Liver (tissue), 9 donors: ENCODE measurements around the gene XPR1. TPM values are rescaled to one million over a fixed set of nuclear protein-coding genes. Genes with fewer than 3 reads are reported as not detected.

Experiments used
- DNase-seq: peaks from one replicate; pipeline ENCODE4 v3.0.0-alpha.2; 2017; ENCODE audit warnings: low spot score
- H3K27ac ChIP-seq, 2 donors: one replicate each; pipeline ENCODE4 v1.7.0; 2013; ENCODE audit warnings: inconsistent platforms in 2 of 2, low read length in 2 of 2, control low read depth in 1 of 2, low read depth in 1 of 2, mild to moderate bottlenecking in 1 of 2
- H3K27me3 ChIP-seq, 4 donors: one replicate each; pipeline versions ENCODE4 v1.6.1 to v1.7.0; 2013; ENCODE audit warnings: low read length in 3 of 4, inconsistent platforms in 1 of 4, mild to moderate bottlenecking in 1 of 4, moderate library complexity in 1 of 4; ENCODE audit not compliant: control insufficient read depth in 4 of 4, insufficient read depth in 4 of 4
- H3K36me3 ChIP-seq, 4 donors: one replicate each; pipeline versions ENCODE4 v1.6.1 to v1.7.0; 2013; ENCODE audit warnings: low read length in 3 of 4, mild to moderate bottlenecking in 3 of 4, low read depth in 1 of 4, moderate library complexity in 1 of 4; ENCODE audit not compliant: control insufficient read depth in 4 of 4, insufficient read depth in 3 of 4
- H3K4me1 ChIP-seq, 4 donors: one replicate each; pipeline versions ENCODE4 v1.6.1 to v1.7.0; 2013; ENCODE audit warnings: low read length in 3 of 4, mild to moderate bottlenecking in 3 of 4, moderate library complexity in 1 of 4; ENCODE audit not compliant: control insufficient read depth in 4 of 4, insufficient read depth in 4 of 4
- H3K4me3 ChIP-seq, 3 donors: one replicate each; pipeline versions ENCODE4 v1.6.1 to v1.7.0; 2013; ENCODE audit warnings: low read length in 3 of 3, control low read depth in 1 of 3, low read depth in 1 of 3, mild to moderate bottlenecking in 1 of 3
- H3K9ac ChIP-seq, 2 donors: one replicate each; pipeline ENCODE4 v1.7.0; 2013; ENCODE audit warnings: low read length in 2 of 2, mild to moderate bottlenecking in 2 of 2, moderate library complexity in 2 of 2, control low read depth in 1 of 2, low read depth in 1 of 2
- H3K9me3 ChIP-seq, 4 donors: one replicate each; pipeline versions ENCODE4 v1.6.1 to v1.7.0; 2013; ENCODE audit warnings: low read length in 3 of 4; ENCODE audit not compliant: control insufficient read depth in 4 of 4
- ATF3 ChIP-seq: IDR thresholded peaks from 2 replicates; pipeline ENCODE4 v1.6.1; 2016; ENCODE audit warnings: antibody characterized with exemption
- CTCF ChIP-seq: fragments of 150-350 bp; IDR thresholded peaks from 2 replicates; pipeline ENCODE4 v1.5.1; 2017; ENCODE audit warnings: improper control_type of control experiment, low read depth, low read length; ENCODE audit not compliant: missing input control
- EGR1 ChIP-seq, 2 donors: IDR thresholded peaks; 2 replicates each; pipeline ENCODE4 v1.6.1; 2016 to 2018; ENCODE audit warnings: antibody characterized with exemption in 2 of 2, low read depth in 2 of 2
- FOXA1 ChIP-seq: IDR thresholded peaks from 2 replicates; pipeline ENCODE4 v1.6.1; 2016; ENCODE audit warnings: antibody characterized with exemption
- FOXA2 ChIP-seq: IDR thresholded peaks from 2 replicates; pipeline ENCODE4 v1.6.1; 2016; ENCODE audit warnings: antibody characterized with exemption
- GABPA ChIP-seq, 2 donors: IDR thresholded peaks in 1 of 2; conservative IDR thresholded peaks in 1 of 2; 2 replicates each; pipeline ENCODE4 v1.6.1; 2016; ENCODE audit warnings: antibody characterized with exemption in 2 of 2, mild to moderate bottlenecking in 1 of 2, moderate library complexity in 1 of 2
- HNF4A ChIP-seq, 2 donors: conservative IDR thresholded peaks; 2 replicates each; pipeline ENCODE4 v1.6.1; 2016; ENCODE audit warnings: antibody characterized with exemption in 2 of 2, mild to moderate bottlenecking in 2 of 2
- HNF4G ChIP-seq: IDR thresholded peaks from 2 replicates; pipeline ENCODE4 v1.6.1; 2016; ENCODE audit warnings: antibody characterized with exemption
- JUND ChIP-seq, 2 donors: IDR thresholded peaks; 2 replicates each; pipeline ENCODE4 v1.6.1; 2016; ENCODE audit warnings: antibody characterized with exemption in 2 of 2
- MAX ChIP-seq: IDR thresholded peaks from 2 replicates; pipeline ENCODE4 v1.6.1; 2016; ENCODE audit warnings: antibody characterized with exemption
- NR2F2 ChIP-seq: IDR thresholded peaks from 2 replicates; pipeline ENCODE4 v1.6.1; 2016; ENCODE audit warnings: antibody characterized with exemption
- RAD21 ChIP-seq, 2 donors: IDR thresholded peaks; 2 replicates each; pipeline ENCODE4 v1.6.1; 2016; ENCODE audit warnings: antibody characterized with exemption in 2 of 2, mild to moderate bottlenecking in 2 of 2
- REST ChIP-seq: IDR thresholded peaks from 2 replicates; pipeline ENCODE4 v1.6.1; 2016; ENCODE audit warnings: antibody characterized with exemption, mild to moderate bottlenecking
- RXRA ChIP-seq, 2 donors: IDR thresholded peaks; 2 replicates each; pipeline ENCODE4 v1.6.1; 2017 to 2018; ENCODE audit warnings: antibody characterized with exemption in 2 of 2, mild to moderate bottlenecking in 1 of 2
- SP1 ChIP-seq: IDR thresholded peaks from 2 replicates; pipeline ENCODE4 v1.6.1; 2018; ENCODE audit warnings: antibody characterized with exemption, mild to moderate bottlenecking
- TAF1 ChIP-seq: conservative IDR thresholded peaks from 2 replicates; pipeline ENCODE4 v1.6.1; 2016; ENCODE audit warnings: antibody characterized with exemption, mild to moderate bottlenecking
- YY1 ChIP-seq: IDR thresholded peaks from 2 replicates; pipeline ENCODE4 v1.6.1; 2016; ENCODE audit warnings: antibody characterized with exemption, mild to moderate bottlenecking
- ZBTB33 ChIP-seq: IDR thresholded peaks from 2 replicates; pipeline ENCODE4 v1.6.1; 2016; ENCODE audit warnings: antibody characterized with exemption
- WGBS: extraction: QIAGEN DNeasy Blood & Tissue Kit; methylation state at CpG from one replicate; pipeline ENCODE4 v1.1.7; 2013; 5-methylcytosine and 5-hydroxymethylcytosine counted together
- polyA plus RNA-seq, 2 donors: library from polyadenylated mRNA; stranded (reverse) in 1 of 2; unstranded in 1 of 2; fragments of 200-250 nt in 1 of 2; fragments of >200 nt in 1 of 2; fragmentation: Nextera tagmentation in 1 of 2; extraction: Ambion mirVana in 1 of 2; gene quantifications; one replicate each; pipeline versions ENCODE4 v1.2.1 to v1.2.3, GENCODE V29; 2013 to 2015
- total RNA-seq, 2 donors: library from RNA; depleted of rRNA; stranded (reverse); fragments of >200 nt; gene quantifications; one replicate each; pipeline ENCODE4 v1.2.3, GENCODE V29; 2014
- donor health status: healthy.
- donor health status: healthy.
- donor health status: healthy.
- donor health status: healthy.
- donor health status: healthy.

Gene XPR1
- total and polyA plus RNA-seq, 4 donors, result 1.8 to 14.3 (median 5.9) TPM

GRCh38 chr1:180601512-180601911 lies 30.3 kb upstream of the XPR1 start:
- 72% methylated on average over 1 of the region's 1 CpG for WGBS
- TF ChIP-seq ZBTB33 (no peak), JUND (IDR thresholded peaks at IDR 0.05) (no peak), NR2F2 (no peak), RAD21 (IDR thresholded peaks at IDR 0.05) (no peak), HNF4G (no peak), CTCF (no peak), EGR1 (IDR thresholded peaks at IDR 0.05; ENCODE audit: low read depth in 2 of 2) (no peak), SP1 (no peak), FOXA1 (no peak), MAX (no peak), HNF4A (conservative IDR thresholded peaks at IDR 0.05) (no peak), REST (no peak), RXRA (IDR thresholded peaks at IDR 0.05) (no peak), FOXA2 (no peak), YY1 (no peak), GABPA (IDR thresholded peaks at IDR 0.05 in 1 of 2, conservative IDR thresholded peaks at IDR 0.05 in 1 of 2) (no peak), TAF1 (no peak), ATF3 (no peak)
- H3K4me3 ChIP-seq, result no peak overlapping the region

More at GRCh38 chr1:180601512-180601911, 30.3 kb upstream of the XPR1 start:
- Histone ChIP-seq H3K36me3 (no peaks in the 10 kb centered on the region), H3K9me3 (no peaks in the 10 kb centered on the region), H3K9ac (no peak overlapping the region), H3K27me3 (no peaks in the 10 kb centered on the region), H3K4me1 (peaks cover 0 to 2% (median 0%) of the 10 kb centered on the region in 4 donors), H3K27ac (no peak overlapping the region)
- no peak for DNase-seq
